ENCODE results near the gene C1orf21.

The C1orf21 gene

DNA sequence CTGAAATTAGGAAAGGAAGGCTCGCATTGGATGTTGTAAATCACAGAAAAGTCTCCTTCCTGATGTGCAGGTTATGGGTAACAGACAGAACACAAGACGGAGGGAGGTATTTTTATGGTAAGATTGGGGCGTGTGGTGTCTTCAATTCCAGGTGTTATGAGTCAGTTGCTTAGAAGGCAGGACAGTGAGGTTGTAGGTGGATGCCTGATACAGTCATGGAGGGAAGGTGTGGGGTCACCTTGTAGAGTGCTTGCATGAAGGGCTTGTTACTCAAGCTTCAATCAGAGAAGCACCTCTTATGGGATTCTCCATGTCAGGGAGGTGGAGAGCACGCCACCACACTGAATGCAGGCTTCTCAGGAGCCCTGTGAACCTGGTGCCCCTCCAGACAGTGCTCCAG, 63.1 kb downstream of the C1orf21 start:
- DNase-seq (ENCODE audit: low spot score), result no peak

DNA sequence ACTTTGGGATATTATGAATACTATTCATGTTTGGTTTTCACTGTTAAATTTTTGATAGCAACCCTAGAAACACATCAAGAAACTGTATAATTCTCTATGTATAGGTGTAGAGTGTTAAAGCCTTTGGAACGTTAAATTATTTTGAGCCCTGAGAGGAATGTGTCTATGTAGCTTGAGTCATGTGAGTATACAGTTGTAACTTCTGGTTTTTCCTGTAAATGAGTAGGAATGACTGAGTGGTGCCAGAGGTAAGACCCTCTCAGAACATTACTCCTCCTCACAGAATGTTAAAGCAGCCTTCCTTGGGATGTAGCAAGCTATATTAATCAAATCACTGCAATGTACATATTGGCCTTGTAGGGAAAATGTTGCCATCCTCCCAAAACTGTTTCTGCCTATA, 69.0 kb downstream of the C1orf21 start:
- DNase-seq (ENCODE audit: low spot score), result no peak

DNA sequence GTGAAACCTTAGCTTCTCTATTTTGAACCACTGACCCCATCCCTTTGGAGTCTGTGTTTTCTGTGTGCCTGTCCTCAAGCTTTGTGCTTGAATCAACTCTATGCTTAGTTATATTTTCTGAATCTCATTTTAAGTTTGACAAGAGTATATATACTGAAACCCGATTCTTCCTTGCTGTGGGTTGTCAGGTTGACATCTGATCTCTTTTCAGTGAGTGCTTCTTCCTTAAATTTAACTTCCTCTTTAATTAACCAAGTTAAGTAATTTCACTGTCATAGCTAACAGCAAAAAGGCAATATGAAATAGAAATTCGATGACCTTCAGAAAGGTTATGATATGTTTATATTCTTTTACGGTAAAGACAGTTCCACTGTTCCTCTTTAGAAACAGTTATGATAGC, 69.4 kb downstream of the C1orf21 start:
- DNase-seq (ENCODE audit: low spot score), result no peak

DNA sequence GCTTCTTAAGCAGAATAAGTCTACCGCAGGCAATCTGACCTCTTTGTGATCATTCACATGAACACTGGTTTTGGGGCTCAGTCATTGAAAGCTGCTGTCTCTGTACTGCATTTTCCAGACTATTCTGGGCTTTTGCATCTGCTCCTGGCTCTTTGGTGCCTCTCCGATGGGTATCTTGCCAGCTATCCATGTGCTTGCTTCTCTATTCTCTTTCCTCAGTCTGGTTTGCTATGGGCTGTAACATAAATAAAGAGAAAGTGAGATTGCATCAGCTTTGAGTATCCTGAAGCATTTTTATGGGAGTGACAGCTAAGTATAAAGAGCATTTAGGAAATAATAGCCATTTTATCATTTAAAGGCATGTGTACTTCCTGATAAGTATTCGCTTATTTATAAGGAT, 70.7 kb downstream of the C1orf21 start:
- DNase-seq (ENCODE audit: low spot score), result peak; percentile 11

DNA sequence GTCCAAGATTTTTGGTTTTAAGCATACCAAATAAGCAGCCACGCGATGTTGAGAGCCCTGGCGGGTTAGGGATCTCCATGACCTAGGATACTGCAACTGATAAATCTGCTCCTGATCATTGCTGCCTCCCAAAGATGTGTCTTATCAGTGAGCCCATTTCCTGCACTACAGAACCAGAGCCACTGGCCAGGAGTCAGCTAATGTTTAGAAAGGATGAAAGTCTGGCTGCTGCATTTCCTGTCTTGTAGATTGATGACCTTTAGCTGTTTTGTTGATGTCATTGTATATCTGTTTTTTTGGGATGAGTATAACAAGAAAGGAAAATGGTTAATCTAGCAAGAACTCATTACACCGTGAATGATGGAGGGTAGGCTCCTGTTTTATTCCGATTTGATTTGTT, 74.5 kb downstream of the C1orf21 start:
- no peak for DNase-seq (ENCODE audit: low spot score)

DNA sequence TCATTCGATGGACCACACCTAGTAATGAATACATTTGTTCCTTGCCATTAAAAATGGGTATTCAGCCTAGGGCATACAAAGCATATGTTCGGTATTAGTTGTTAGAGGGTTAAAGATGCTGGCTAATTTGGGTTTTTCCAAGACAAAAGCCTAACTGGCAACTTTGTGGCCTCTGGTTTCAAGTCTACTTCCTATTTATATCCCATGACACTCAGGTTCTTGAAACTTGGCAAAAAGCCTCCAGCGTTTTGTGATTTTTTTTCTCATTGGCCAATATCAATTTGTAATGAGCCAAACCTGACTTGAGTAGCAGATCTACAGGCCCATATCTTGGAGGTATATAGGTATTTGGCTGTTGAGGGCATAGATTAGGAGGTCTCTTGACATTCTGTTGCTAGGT, 75.3 kb downstream of the C1orf21 start:
- DNase-seq (ENCODE audit: low spot score), result no peak

DNA sequence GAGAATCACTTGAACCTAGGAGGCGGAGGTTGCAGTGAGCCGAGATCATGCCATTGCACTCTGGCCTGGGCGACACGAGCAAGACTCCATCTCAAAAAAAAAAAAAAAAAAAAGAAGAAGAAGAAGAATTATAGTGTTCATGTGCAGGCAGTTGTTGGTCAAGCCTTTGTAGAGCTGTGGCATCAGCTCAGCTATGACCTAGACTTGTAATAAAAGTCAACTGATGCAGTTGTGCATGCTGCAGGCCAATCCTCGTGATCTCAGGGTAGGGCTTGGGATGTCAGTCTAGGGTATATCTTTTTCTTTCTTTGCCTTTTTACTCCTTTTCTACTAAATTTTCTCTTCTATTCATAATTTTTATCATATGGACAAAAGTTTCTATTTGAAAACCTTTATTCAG, 76.2 kb downstream of the C1orf21 start:
- no peak for DNase-seq (ENCODE audit: low spot score)

DNA sequence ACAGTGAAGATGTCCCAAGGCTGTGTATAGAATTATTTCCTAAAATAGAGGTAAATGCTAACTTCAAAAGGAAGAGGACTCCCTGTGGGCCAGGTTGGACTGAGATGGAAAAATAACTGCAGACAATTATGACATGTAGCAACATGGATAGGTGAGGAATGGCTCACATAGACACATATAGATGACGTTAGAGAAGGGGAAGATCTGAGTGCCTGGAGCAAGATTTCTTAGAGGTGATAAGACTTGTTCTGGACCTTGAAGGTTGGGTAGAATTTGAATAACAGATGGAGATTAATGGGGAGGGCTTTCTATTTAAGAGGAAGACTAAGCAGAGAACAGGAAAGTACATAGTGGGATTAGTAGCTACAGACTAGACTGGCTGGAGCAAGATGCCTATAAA, 76.9 kb downstream of the C1orf21 start:
- no peak for DNase-seq (ENCODE audit: low spot score)

DNA sequence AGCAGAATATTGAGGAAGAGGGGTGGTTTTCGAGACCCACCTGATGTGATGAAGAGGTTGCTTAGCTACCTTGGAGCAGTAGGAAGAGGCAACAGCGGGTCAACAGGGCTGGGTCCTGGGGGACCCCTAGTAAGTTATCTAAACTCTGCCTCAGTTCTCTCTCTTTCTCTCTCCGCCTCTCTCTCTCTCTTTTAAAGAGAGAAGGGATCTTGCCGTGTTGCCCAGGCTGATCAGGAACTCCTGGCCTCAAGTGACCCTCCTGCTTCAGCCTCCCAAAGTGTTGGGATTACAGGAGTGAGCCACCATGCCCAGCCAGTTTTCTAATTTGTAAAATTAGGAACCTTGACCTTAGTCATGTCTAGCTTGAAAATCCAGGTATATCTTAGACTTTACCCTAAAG, 77.9 kb downstream of the C1orf21 start:
- DNase-seq (ENCODE audit: low spot score), result no peak

DNA sequence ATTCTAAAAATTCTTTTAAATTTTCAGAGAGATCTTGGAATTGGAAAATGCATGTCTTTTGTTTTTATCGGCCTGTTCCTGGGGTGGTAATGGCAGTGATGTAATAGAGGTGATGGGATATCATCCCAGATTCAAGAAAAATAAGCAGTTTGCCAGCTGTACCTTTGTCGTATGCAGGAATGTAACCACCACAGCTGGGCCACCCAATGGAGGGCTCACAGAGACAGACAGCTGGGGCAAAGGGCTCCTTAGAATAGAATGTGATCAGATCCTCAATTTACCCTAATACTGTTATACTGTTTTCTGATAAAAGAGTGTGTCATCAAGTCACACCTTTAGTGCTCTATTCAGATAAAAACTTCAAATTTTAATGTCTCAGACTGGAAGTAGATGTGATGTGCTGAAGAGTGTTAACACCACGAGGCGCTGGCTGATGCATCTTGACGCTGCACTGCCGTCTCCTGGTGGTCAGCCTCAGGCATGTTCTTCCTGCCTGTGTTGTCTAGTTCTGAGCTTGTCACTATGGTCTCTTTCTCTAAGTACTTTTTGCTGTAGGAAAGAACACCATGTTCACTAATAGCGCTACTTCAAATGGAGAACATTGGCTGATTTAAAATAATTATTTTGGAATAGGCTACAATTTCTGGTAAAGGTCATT, 78.8 kb downstream of the C1orf21 start:
- DNase-seq (ENCODE audit: low spot score), result no peak

DNA sequence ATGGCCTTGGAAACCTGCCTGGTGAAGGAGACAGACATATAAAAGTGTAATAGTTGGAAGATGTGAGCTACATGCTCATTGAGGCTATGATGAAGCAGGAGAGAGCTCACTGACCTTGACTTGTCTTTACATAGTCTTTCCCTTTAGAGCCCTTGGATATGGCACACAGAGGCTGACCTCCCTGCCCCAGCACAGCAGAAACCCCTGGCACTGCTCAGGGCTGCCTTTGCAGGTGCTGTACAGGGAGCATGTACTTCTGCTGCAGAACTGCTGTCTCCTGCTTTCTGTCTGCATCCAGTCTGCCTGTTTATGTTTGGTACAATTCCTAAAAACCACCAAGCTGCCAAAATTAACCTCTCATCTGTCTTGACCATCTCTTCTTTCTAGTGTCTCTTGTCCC, 80.5 kb downstream of the C1orf21 start:
- no peak for DNase-seq (ENCODE audit: low spot score)

DNA sequence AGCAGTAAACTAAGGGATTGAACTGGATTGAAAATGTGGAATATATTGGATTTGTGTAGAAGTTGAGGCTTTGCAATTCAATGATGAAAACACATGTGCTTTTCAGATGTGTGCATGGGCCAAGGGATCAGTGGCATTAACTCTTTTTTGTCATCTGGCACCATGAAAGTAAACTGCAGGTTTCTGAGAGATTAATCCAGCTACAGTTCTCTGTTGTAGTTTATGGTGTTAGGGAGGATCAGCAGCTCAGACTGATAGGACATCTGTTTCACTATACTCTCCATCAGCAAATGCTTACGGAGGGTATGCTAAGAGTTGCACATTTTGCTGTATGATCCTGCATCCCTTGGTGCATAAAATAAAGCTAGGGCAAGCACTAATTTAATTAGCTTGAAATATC, 82.6 kb downstream of the C1orf21 start:
- no peak for DNase-seq (ENCODE audit: low spot score)

DNA sequence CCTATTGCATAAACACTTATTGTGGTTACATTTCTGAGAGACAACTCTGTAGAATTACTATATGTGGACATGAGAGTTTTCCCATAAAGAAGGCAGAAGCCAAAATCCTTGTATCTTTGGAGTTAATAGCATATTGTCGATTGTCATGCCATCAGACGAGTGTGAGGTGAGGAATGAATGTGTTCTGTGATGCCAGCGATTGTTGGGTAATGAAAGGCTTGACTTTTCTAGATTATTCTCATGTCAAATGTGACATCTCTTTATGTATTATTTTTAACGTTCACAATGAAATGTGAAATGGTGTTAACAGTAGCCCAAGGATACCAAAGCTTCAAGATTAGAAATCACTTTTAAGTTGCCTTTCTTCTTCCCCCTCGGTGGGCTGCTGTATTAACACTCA, 84.9 kb downstream of the C1orf21 start:
- no peak for DNase-seq (ENCODE audit: low spot score)

DNA sequence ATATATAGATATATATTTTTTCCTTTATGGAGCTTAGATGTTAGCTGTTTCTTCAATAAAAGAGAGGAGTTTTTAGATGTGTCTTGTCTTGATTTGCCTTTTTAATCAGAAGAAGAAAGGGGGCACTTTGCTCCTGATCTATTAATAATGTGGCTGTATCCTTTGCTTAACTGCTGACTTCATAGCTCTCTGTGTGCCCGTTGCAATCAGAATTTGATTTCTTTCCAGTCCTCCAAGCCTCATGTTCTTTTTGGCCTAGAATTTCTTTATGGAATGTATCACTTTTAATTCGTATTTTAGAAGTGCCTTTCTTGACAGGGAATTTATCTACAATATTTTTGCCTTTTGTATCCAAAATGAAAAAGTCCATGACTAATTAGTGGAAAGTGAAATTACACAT, 85.3 kb downstream of the C1orf21 start:
- no peak for DNase-seq (ENCODE audit: low spot score)

DNA sequence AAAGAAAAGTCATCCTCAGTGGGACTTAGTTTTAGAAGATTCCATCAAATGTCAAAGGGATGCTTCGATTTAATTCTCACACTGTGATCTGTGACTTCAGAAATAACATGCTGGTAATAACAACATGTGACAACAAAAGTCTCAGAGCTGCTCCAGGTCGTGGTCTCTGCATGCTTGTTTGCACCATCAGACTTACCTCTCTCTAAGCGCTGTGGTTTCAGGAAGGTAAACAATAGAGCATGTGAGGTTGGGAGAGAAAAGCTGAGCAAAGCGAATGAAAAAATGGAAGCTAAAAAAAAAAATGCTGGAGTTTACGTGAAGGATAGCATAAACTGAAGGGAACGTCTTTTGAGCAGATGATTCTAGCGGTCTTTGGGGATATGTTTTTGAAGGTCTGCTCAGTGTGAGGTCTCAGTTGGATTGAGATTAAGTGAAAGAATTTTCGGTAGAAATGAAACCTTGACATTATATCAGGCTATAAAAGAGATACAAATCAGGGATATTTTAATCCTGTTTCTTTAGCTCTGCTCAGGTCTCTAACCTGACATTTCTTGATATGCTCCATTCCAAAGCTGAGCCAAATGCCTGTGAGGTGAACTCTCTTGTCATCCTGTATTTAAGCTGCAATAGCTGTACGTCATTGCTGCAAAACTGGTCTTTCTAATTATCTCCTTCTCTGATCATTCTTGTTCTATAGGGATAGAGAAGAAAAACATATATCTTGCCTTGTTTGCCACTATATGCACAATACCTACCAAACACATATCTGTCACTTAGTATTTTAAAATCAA, 86.5 kb downstream of the C1orf21 start:
- no peak for DNase-seq (ENCODE audit: low spot score)

DNA sequence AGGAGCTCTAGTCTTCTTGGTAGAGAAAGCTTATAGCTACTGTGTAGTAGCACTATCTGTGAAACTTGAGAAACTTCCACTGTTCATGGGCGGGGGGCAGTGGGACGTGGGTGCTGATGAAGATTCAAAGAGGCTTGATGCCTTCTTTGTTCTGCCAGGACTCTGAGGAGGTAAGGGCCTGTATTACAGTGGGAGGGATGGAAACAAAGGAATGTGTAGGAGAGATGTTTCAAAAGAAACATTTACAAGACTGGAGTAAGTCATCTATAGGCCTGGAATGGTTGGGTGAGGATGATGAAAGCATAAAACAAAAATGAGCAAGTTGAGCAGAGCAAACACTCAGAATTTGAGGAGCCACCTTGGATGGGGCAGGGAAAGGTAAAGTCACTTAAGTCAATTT, 89.4 kb downstream of the C1orf21 start:
- no peak for DNase-seq (ENCODE audit: low spot score)

DNA sequence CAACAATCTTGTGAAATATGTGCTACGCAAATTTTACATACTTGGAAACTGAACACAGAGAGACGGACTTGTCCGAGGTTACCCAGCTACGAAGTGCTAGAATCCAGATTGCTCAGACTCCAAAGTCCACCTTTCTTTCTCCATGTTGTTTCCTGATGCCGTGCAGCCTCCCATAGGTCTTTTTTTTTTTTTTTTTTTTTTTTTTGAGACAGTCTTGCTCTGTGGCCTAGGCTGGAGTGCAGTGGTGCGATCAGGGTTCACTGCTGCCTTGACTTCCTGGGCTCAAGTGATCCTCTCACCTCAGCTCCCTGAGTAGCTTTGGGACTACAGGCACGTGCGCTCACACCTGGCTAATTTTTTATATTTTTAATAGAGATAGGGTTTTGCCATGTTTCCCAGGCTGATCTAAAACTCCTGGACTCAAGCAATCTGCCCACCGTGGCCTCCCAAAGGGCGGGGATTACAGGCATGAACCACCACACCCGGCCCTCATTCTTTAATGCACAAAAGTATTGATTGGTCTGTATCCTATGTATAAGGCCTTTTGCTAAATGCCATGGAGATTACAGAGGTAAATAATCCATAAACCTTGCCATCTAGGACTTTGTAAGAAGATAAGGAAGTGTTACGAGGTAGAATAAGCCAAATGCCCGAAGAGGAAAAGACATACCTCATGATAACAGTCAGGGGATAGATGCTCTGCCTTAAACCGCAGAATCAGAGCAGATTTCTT, 92.8 kb downstream of the C1orf21 start:
- DNase-seq (ENCODE audit: low spot score), result no peak

DNA sequence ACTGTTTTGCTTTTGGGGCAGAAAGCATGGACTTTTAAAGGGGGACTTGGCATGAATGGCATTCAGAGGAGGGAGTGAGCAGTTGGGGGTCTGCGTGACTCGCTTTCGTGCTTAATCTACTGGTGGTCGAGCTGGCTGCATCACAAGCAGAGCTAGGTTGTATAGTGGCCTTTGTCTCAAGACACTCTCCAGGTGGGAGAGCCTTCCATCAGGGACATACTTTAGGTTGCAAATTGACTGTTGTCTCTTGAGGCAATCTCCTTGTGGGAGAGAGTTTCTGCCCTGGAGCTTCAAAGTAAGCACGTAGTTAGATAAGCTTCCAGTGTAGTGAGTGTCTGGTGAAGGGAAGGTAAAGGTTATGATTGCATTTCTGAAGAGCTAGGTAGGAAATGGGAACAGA, 93.9 kb downstream of the C1orf21 start:
- no peak for DNase-seq (ENCODE audit: low spot score)

DNA sequence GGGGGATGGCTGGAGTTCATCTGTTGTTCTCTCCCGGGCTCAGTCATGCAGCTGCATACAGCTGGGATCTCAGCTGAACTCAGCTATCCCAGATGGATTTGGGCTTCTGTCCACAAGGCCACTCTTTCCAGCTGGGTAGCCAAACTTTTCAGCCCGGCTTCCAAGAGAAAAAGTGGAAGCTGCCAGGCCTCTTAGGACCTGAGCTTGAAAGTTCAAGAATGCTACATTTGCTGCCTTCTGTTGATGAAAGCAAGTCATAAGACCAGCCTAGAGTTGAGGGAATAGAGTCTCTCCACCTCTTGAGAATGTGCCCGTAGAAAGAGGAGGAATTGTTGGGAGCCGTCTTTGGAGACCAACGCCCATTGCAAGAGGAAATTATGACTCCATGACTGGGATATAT, 95.3 kb downstream of the C1orf21 start:
- DNase-seq (ENCODE audit: low spot score), result no peak

DNA sequence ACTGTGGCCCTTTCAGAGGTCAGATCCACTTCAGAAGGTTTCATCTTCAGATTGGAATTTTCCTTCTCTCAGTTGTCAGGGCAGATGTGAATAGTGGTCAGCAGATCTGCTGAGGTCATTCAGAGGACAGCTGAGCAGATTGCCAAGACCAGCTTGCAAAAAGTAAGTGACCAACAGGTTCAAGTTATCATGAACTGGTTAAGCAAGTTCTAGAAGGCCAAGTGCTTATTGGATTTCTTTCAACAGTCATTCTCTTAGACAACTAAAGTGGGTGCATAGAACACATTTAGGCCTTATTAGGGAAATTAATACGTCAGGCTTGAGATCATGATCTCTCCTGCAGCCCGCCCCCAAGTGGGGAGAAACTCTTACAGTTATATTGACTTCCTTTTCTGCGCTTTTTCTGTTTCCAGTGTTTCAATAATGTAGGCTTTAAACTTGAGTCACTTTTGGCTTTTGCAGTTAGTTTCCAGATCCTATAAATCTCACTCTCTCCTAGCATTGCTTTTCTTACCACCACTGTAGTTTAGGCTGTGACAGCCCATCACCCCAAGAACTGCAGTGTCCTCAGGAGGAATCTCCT, 96.4 kb downstream of the C1orf21 start:
- peak; percentile 39 for DNase-seq (ENCODE audit: low spot score)

DNA sequence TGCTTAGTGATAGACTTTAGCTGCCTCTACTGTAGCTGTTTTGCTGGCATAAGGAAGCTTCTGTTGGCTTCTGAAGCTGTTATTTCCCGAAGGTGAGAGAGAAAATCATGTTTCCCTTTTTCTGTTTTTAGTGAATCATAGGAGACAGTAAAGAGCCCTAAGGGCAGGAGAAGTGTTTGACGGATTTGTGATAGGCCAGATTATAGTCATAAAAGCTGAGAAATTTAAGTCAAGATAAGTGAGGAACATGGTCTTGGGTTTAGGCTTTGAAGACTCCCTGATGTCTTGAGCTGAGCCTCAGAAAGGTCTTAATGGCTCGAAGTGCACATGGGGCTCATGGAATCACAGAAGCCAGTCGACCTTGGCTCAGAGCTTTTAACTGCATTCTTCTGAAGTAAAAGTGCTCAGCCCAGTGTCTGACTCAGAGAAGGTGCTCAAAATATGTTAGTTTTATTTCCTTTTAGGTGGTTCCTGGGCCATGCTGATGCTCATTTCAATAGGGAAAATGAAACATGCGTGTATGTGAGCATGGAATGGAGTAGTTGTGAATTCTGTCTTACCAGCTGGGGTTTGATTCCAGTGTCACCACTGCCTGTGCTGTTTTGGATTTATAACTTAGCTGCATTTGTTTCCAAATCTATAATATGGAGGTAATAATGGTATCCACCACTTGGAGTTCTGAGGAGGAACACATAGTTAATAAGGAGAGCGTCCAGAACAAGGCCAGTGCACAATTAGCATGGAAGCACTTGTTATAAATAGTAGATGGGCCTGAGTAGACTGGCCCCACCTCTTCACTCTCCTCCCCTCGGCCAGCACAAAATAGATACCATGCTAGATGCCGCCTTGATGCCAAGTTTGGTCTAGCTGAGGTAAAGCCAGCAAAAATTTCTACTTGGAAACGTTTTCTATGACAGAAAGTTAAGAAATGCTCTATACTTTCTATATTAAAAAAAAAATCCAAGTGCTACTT, 99.2 kb downstream of the C1orf21 start:
- DNase-seq (ENCODE audit: low spot score), result no peak
